Measurements from ENCODE around the gene ERVFRD-1. TPM values are rescaled to one million over a fixed set of nuclear protein-coding genes. Genes with fewer than 3 reads are reported as not detected.
"Not testable (repeated sequence)": the region's sequence is repeated elsewhere in the genome, so short reads cannot be mapped to it uniquely, and the experiment has no call there.

ERVFRD-1 gene
- total RNA-seq, 1 donor from 2014 or later: 0.13 TPM

- DNase-seq (ENCODE audit: low spot score): no peak
These were observed 18.5 kb upstream of the ERVFRD-1 start for GRCh38 chr6:11129908-11130565.

GRCh38 chr6:11128608-11129007 lies 17.1 kb upstream of the ERVFRD-1 start:
- DNase-seq (ENCODE audit: low spot score): no peak

GRCh38 chr6:11126876-11127275 lies 15.4 kb upstream of the ERVFRD-1 start:
- no peak for DNase-seq (ENCODE audit: low spot score)

GRCh38 chr6:11123978-11124377 lies 12.5 kb upstream of the ERVFRD-1 start:
- DNase-seq (ENCODE audit: low spot score): no peak

- DNase-seq (ENCODE audit: low spot score): no peak
These were observed 10.9 kb upstream of the ERVFRD-1 start for GRCh38 chr6:11122380-11122779.

GRCh38 chr6:11121851-11122250 lies 10.3 kb upstream of the ERVFRD-1 start:
- no peak for DNase-seq (ENCODE audit: low spot score)

GRCh38 chr6:11120271-11121005 lies 8.9 kb upstream of the ERVFRD-1 start:
- DNase-seq (ENCODE audit: low spot score): no peak

GRCh38 chr6:11115808-11116536 lies 4.4 kb upstream of the ERVFRD-1 start:
- DNase-seq (ENCODE audit: low spot score): not testable (repeated sequence)

- DNase-seq (ENCODE audit: low spot score): no peak
These were observed 1.5 kb upstream of the ERVFRD-1 start for GRCh38 chr6:11113038-11113437.

- DNase-seq (ENCODE audit: low spot score): no peak
These were observed 378 bp upstream of the ERVFRD-1 start for GRCh38 chr6:11111769-11112437.

- DNase-seq (ENCODE audit: low spot score): no peak
These were observed 2.8 kb downstream of the ERVFRD-1 start for GRCh38 chr6:11108726-11109125.

GRCh38 chr6:11103065-11103464 lies 8.5 kb downstream of the ERVFRD-1 start:
- DNase-seq (ENCODE audit: low spot score): no peak

GRCh38 chr6:11101417-11101816 lies 10.1 kb downstream of the ERVFRD-1 start:
- DNase-seq (ENCODE audit: low spot score): no peak

- DNase-seq (ENCODE audit: low spot score): no peak
These were observed 13.5 kb downstream of the ERVFRD-1 start for GRCh38 chr6:11098004-11098403.

GRCh38 chr6:11097476-11097875 lies 14.0 kb downstream of the ERVFRD-1 start:
- DNase-seq (ENCODE audit: low spot score): no peak

GRCh38 chr6:11096109-11096508 lies 15.4 kb downstream of the ERVFRD-1 start:
- no peak for DNase-seq (ENCODE audit: low spot score)

GRCh38 chr6:11094941-11095340 lies 16.6 kb downstream of the ERVFRD-1 start:
- DNase-seq (ENCODE audit: low spot score): no peak

- no peak for DNase-seq (ENCODE audit: low spot score)
These were observed 17.1 kb downstream of the ERVFRD-1 start for GRCh38 chr6:11094411-11094851.

- DNase-seq (ENCODE audit: low spot score): peak; percentile 98
These were observed 17.7 kb downstream of the ERVFRD-1 start, which contains the start of gene SMIM13 for GRCh38 chr6:11093626-11094410. TSS of gene SMIM13 (plus strand) at chr6:11093834. CDS start at chr6:11094314, 480 bp downstream.

- DNase-seq (ENCODE audit: low spot score): no peak
These were observed 18.2 kb downstream of the ERVFRD-1 start for GRCh38 chr6:11093376-11093625.

Data from mesenteric fat pad (tissue), 1 donor.